OCI-LY1 (cell line): ENCODE measurements around the gene BRIP1.

Experiments used
- H2AFZ ChIP-seq: fragments of 200-600 bp; sonication (generic), shearing (Covaris generic); 2 replicates; pipeline ENCODE4 v1.6.0; 2014; ENCODE audit warnings: antibody characterized with exemption, mild to moderate bottlenecking, low read length
- H3F3A ChIP-seq: fragments of 200-600 bp; sonication (generic), shearing (Covaris generic); 2 replicates; pipeline ENCODE4 v1.6.0; 2014; ENCODE audit warnings: mild to moderate bottlenecking, antibody characterized with exemption, low read length, moderate library complexity; ENCODE audit not compliant: insufficient read depth
- H3K27ac ChIP-seq: fragments of 200-600 bp; sonication (generic); 2 replicates; pipeline ENCODE4 v1.5.1; 2014; ENCODE audit warnings: low read length, mixed run types, mild to moderate bottlenecking, low read depth; ENCODE audit not compliant: poor library complexity, severe bottlenecking
- H3K27me3 ChIP-seq: fragments of 200-600 bp; sonication (generic); 2 replicates; pipeline ENCODE4 v1.6.0; 2014; ENCODE audit warnings: antibody characterized with exemption, mild to moderate bottlenecking, low read length, moderate library complexity; ENCODE audit not compliant: insufficient read depth
- H3K36me3 ChIP-seq: fragments of 200-600 bp; sonication (generic); 2 replicates; pipeline ENCODE4 v1.6.1; 2014; ENCODE audit warnings: mild to moderate bottlenecking, antibody characterized with exemption, low read length, moderate library complexity, mixed read lengths; ENCODE audit not compliant: insufficient read depth
- H3K4me1 ChIP-seq: fragments of 200-600 bp; sonication (generic); 2 replicates; pipeline ENCODE4 v1.5.1; 2014; ENCODE audit warnings: mild to moderate bottlenecking, low read length, moderate library complexity; ENCODE audit not compliant: insufficient read depth, severe bottlenecking
- H3K4me2 ChIP-seq: fragments of 200-600 bp; sonication (generic), shearing (Covaris generic); 2 replicates; pipeline ENCODE4 v1.6.1; 2014; ENCODE audit warnings: low read length
- H3K4me3 ChIP-seq: fragments of 200-600 bp; sonication (generic); 2 replicates; pipeline ENCODE4 v1.5.1; 2014; ENCODE audit warnings: low read length, low read depth, mild to moderate bottlenecking, mixed read lengths; ENCODE audit not compliant: poor library complexity, severe bottlenecking
- H3K79me2 ChIP-seq: fragments of 200-600 bp; shearing (Covaris generic); 2 replicates; pipeline ENCODE4 v1.6.1; 2016; ENCODE audit warnings: mixed run types, low read length, mixed read lengths; ENCODE audit not compliant: insufficient read depth
- H3K9ac ChIP-seq: fragments of 200-600 bp; sonication (generic), shearing (Covaris generic); 2 replicates; pipeline ENCODE4 v1.6.1; 2014; ENCODE audit warnings: mild to moderate bottlenecking, low read length, mixed read lengths
- H3K9me2 ChIP-seq: fragments of 200-600 bp; sonication (generic), shearing (Covaris generic); 2 replicates; pipeline ENCODE4 v1.6.1; 2014; ENCODE audit warnings: low read depth, mild to moderate bottlenecking, low read length, mixed read lengths
- H3K9me3 ChIP-seq: fragments of 200-600 bp; shearing (Covaris generic); 2 replicates; pipeline ENCODE4 v1.6.1; 2014; ENCODE audit warnings: low read length, mixed read lengths
- H4K20me1 ChIP-seq: fragments of 200-600 bp; sonication (generic), shearing (Covaris generic); 2 replicates; pipeline ENCODE4 v1.6.0; 2016; ENCODE audit warnings: mild to moderate bottlenecking, low read length; ENCODE audit not compliant: insufficient read depth
- CTCF ChIP-seq: fragments of 200-600 bp; sonication (generic), shearing (Covaris generic); IDR thresholded peaks from 2 replicates; pipeline ENCODE4 v1.5.1; 2017; ENCODE audit warnings: mild to moderate bottlenecking, antibody characterized with exemption, low read length, moderate library complexity, mixed read lengths
- EZH2 ChIP-seq: fragments of 200-600 bp; sonication (generic), shearing (Covaris generic); IDR thresholded peaks from 2 replicates; pipeline ENCODE4 v1.8.0; 2017; ENCODE audit warnings: borderline replicate concordance, mixed run types, mild to moderate bottlenecking, antibody characterized with exemption, low read length, moderate library complexity, mixed read lengths

BRIP1 gene

GRCh38 chr17:61847659-61848058 is 15.7 kb downstream of the BRIP1 start:
- H3K27ac ChIP-seq, result no peak overlapping the region
- H3K79me2 ChIP-seq, result no peaks in the 10 kb centered on the region
- no peaks in the 10 kb centered on the region for H3F3A ChIP-seq
- no peaks in the 10 kb centered on the region for H4K20me1 ChIP-seq
- no peak overlapping the region for H3K4me2 ChIP-seq
- no peak overlapping the region for H2AFZ ChIP-seq
- no peak overlapping the region for H3K9ac ChIP-seq
- no peaks in the 10 kb centered on the region for H3K27me3 ChIP-seq
- no peaks in the 10 kb centered on the region for H3K9me2 ChIP-seq
- no peaks in the 10 kb centered on the region for H3K4me1 ChIP-seq
- no peaks in the 10 kb centered on the region for H3K9me3 ChIP-seq
- no peak for TF ChIP-seq CTCF
- no peak overlapping the region for H3K4me3 ChIP-seq
- H3K36me3 ChIP-seq, result peaks cover 87% of the 10 kb centered on the region

- H3K79me2 ChIP-seq, result no peaks in the 10 kb centered on the region
- H3K4me1 ChIP-seq, result no peaks in the 10 kb centered on the region
- H3K27ac ChIP-seq, result no peak overlapping the region
- no peak overlapping the region for H3K4me3 ChIP-seq
- H3K4me2 ChIP-seq, result no peak overlapping the region
- H3K27me3 ChIP-seq, result no peaks in the 10 kb centered on the region
- H4K20me1 ChIP-seq, result no peaks in the 10 kb centered on the region
- TF ChIP-seq EZH2 (no peak), CTCF (no peak)
- H3K9me2 ChIP-seq, result no peaks in the 10 kb centered on the region
- no peaks in the 10 kb centered on the region for H3K9me3 ChIP-seq
- no peak overlapping the region for H3K9ac ChIP-seq
- H3K36me3 ChIP-seq, result peaks cover 90% of the 10 kb centered on the region
- H3F3A ChIP-seq, result no peaks in the 10 kb centered on the region
- no peak overlapping the region for H2AFZ ChIP-seq
Observed at GRCh38 chr17:61846761-61847375, 16.5 kb downstream of the BRIP1 start.

GRCh38 chr17:61846088-61846487 is 17.2 kb downstream of the BRIP1 start:
- Histone ChIP-seq H2AFZ (no peak overlapping the region), H3K27ac (no peak overlapping the region), H3K79me2 (no peaks in the 10 kb centered on the region), H3K9ac (no peak overlapping the region), H3K4me2 (no peak overlapping the region), H3K36me3 (peaks cover 92% of the 10 kb centered on the region), H3K9me2 (no peaks in the 10 kb centered on the region), H3K4me3 (no peak overlapping the region), H3K27me3 (no peaks in the 10 kb centered on the region), H4K20me1 (no peaks in the 10 kb centered on the region), H3F3A (no peaks in the 10 kb centered on the region), H3K9me3 (no peaks in the 10 kb centered on the region), H3K4me1 (no peaks in the 10 kb centered on the region)
- TF ChIP-seq CTCF, result no peak
- no peak for TF ChIP-seq EZH2
